GM12878 (cell line): Measurements from ENCODE around the gene FAM117B. TPM values are rescaled to one million over a fixed set of nuclear protein-coding genes. Genes with fewer than 3 reads are reported as not detected.

Experiments
- ATAC-seq: fragments of 200-7000 bp; cut with Tn5 transposase; 3 replicates; pipeline ENCODE4 v1.9.1; 2020; ENCODE audit warnings: mild to moderate bottlenecking, moderate library complexity
- BruUV-seq: library from RNA; stranded (reverse); fragments of 400-500 nt; replicated peaks from 2 replicates; lab custom pipeline; 2021; lab: Mats Ljungman, UMichigan
- CTCF ChIA-PET: fragments of 300-600 bp; sonication (Branson Sonifier 250); formaldehyde crosslinking; extraction: SDS; loops from one replicate; lab custom pipeline; 2021; ENCODE audit warnings: inconsistent platforms; lab: Yijun Ruan, JAX
- POLR2A ChIA-PET: fragments of 350-600 bp; formaldehyde crosslinking; extraction: SDS; loops from one replicate; lab custom pipeline; 2021; ENCODE audit warnings: inconsistent platforms; lab: Charles Lee
- RAD21 ChIA-PET: fragments of 300-600 bp; sonication (Branson Sonifier 250); formaldehyde crosslinking; loops from one replicate; lab custom pipeline; 2023; ENCODE audit warnings: antibody characterized with exemption; ENCODE audit not compliant: unreplicated experiment; lab: Charles Lee
- SMC1A ChIA-PET: fragments of 300-600 bp; sonication (Branson Sonifier 250); formaldehyde crosslinking; loops from one replicate; lab custom pipeline; 2023; ENCODE audit not compliant: unreplicated experiment, uncharacterized antibody; lab: Charles Lee
- DNase-seq: peaks from one replicate; pipeline ENCODE4 v3.0.0-alpha.2; 2011; ENCODE audit warnings: low read depth, low spot score
- FAIRE-seq: peaks from 3 replicates; lab custom pipeline; 2011; peaks lifted over from hg19 to GRCh38; lab: Jason Lieb, UNC
- H2AFZ ChIP-seq: 2 replicates; pipeline ENCODE4 v1.6.0; 2011; ENCODE audit warnings: low read depth, low read length, control low read depth; ENCODE audit not compliant: control insufficient read depth
- H3K27ac ChIP-seq: 2 replicates; pipeline ENCODE4 v1.5.1; 2011; ENCODE audit warnings: control low read depth; ENCODE audit not compliant: control insufficient read depth, insufficient read depth
- H3K27me3 ChIP-seq, 2 experiments: replicated peaks in 1 of 2; 2 replicates each; pipeline versions ENCODE4 v1.6.0 to v1.6.1; 2011; ENCODE audit warnings: low read length in 1 of 2; ENCODE audit not compliant: control insufficient read depth in 2 of 2, insufficient read depth in 2 of 2
- H3K36me3 ChIP-seq, 2 experiments: 2 replicates each; pipeline ENCODE4 v1.5.1; 2011; ENCODE audit warnings: low read length in 1 of 2; ENCODE audit not compliant: control insufficient read depth in 2 of 2, insufficient read depth in 2 of 2
- H3K4me1 ChIP-seq: 2 replicates; pipeline ENCODE4 v1.6.1; 2011; ENCODE audit warnings: mild to moderate bottlenecking, low read length, moderate library complexity, mixed read lengths; ENCODE audit not compliant: control insufficient read depth, insufficient read depth
- H3K4me2 ChIP-seq: 2 replicates; pipeline ENCODE4 v1.6.0; 2011; ENCODE audit warnings: control low read depth; ENCODE audit not compliant: control insufficient read depth, insufficient read depth
- H3K4me3 ChIP-seq: fragments of 200-600 bp; sonication (generic); 2 replicates; pipeline ENCODE4 v1.5.1; 2016
- H3K79me2 ChIP-seq: 2 replicates; pipeline ENCODE4 v1.6.0; 2011; ENCODE audit warnings: low read length; ENCODE audit not compliant: control insufficient read depth, insufficient read depth
- H3K9ac ChIP-seq: 2 replicates; pipeline ENCODE4 v1.8.0; 2011; ENCODE audit warnings: low read length, control low read depth, mixed read lengths; ENCODE audit not compliant: control insufficient read depth, insufficient read depth
- H3K9me3 ChIP-seq: replicated peaks from 3 replicates; pipeline ENCODE4 v1.5.1; 2011; ENCODE audit warnings: mild to moderate bottlenecking, low read length; ENCODE audit not compliant: control insufficient read depth, insufficient read depth
- H4K20me1 ChIP-seq: 2 replicates; pipeline ENCODE4 v1.6.0; 2011; ENCODE audit not compliant: control insufficient read depth, insufficient read depth
- CUX1 ChIP-seq: IDR thresholded peaks from 2 replicates; pipeline ENCODE4 v1.6.1; 2012; ENCODE audit warnings: improper control_type of control experiment, low read depth, low read length; ENCODE audit not compliant: insufficient replicate concordance
- MAX ChIP-seq: IDR thresholded peaks from 2 replicates; pipeline ENCODE4 v1.6.1; 2012; ENCODE audit warnings: low read depth, low read length, improper control_type of control experiment
- MTA2 ChIP-seq: fragments of 450-650 bp; IDR thresholded peaks from 2 replicates; pipeline ENCODE4 v1.6.1; 2016; ENCODE audit warnings: low read depth, mild to moderate bottlenecking, moderate library complexity
- MYC ChIP-seq: IDR thresholded peaks from 2 replicates; pipeline ENCODE4 v1.6.1; 2011; ENCODE audit warnings: mild to moderate bottlenecking, low read length, moderate library complexity, inconsistent platforms; ENCODE audit not compliant: insufficient read depth, insufficient replicate concordance, insufficient read length, severe bottlenecking
- PAX5 ChIP-seq: IDR thresholded peaks from 2 replicates; pipeline ENCODE4 v1.6.1; 2011; ENCODE audit warnings: low read depth, low read length, borderline replicate concordance
- POLR2A ChIP-seq: IDR thresholded peaks from 2 replicates; pipeline ENCODE4 v1.6.1; 2011; ENCODE audit warnings: low read depth, mild to moderate bottlenecking, low read length
- STAT1 ChIP-seq: fragments of 450-650 bp; conservative IDR thresholded peaks from 2 replicates; pipeline ENCODE4 v1.6.1; 2014; ENCODE audit warnings: antibody characterized with exemption, mild to moderate bottlenecking
- TBL1XR1 ChIP-seq: IDR thresholded peaks from 2 replicates; pipeline ENCODE4 v1.6.1; 2012; ENCODE audit warnings: low read depth, low read length, improper control_type of control experiment
- WGBS: methylation state at CpG from one replicate; pipeline ENCODE4 v1.1.6; 2016; ENCODE audit warnings: low lambda C conversion rate; ENCODE audit not compliant: insufficient replicate concordance, insufficient coverage; ENCODE audit errors: missing lambda C conversion rate; 5-methylcytosine and 5-hydroxymethylcytosine counted together
- in situ Hi-C: fragments of 300-500 bp; cut with MboI; formaldehyde crosslinking; loops from 9 replicates; pipeline ENCODE4 v1.14.3; 2018; ENCODE audit warnings: mixed read lengths
- intact Hi-C: fragments of 100-400 bp; cut with micrococcal nuclease; formaldehyde crosslinking; loops from one replicate; pipeline ENCODE4 v1.14.2; 2022; ENCODE audit not compliant: unreplicated experiment
- polyA plus RNA-seq, 11 experiments: library from polyadenylated mRNA; depleted of rRNA in 4 of 11; unstranded in 6 of 11; stranded (reverse) in 5 of 11; fragments of >200 nt; fragmentation: Nextera tagmentation in 4 of 11; fragmentation: Illumina TruSeq in 1 of 11; extraction: Ambion mirVana in 4 of 11; extraction: Trizol in 1 of 11; gene quantifications; 1 replicate in 1 of 11; 2 replicates in 10 of 11; pipeline versions ENCODE4 v1.2.1 to v1.2.3, GENCODE V29; 2011 to 2016; ENCODE audit warnings: inconsistent platforms in 2 of 11, missing spikeins in 2 of 11, low read depth in 1 of 11
- total RNA-seq, 4 experiments: library from RNA; depleted of rRNA in 3 of 4; stranded (reverse); fragments of >200 nt in 3 of 4; fragmentation: Illumina TruSeq in 1 of 4; extraction: Trizol in 1 of 4; gene quantifications; 2 replicates each; pipeline versions ENCODE4 v1.2.1 to v1.2.3, GENCODE V29; 2013 to 2021
- TF ChIP-seq, protein P1 (sequence below): IDR thresholded peaks from 2 replicates; pipeline ENCODE4 v1.6.1; 2011; ENCODE audit warnings: low read depth, mild to moderate bottlenecking, low read length, moderate library complexity, borderline replicate concordance; ENCODE audit errors: extremely low read depth

FAM117B gene
- total and polyA plus RNA-seq, 10 of the 15 experiments (the other 5 are each of a cell fraction or from before 2014, with no cell fraction given), result 1.6 to 7.6 (median 4.2) TPM

DNA sequence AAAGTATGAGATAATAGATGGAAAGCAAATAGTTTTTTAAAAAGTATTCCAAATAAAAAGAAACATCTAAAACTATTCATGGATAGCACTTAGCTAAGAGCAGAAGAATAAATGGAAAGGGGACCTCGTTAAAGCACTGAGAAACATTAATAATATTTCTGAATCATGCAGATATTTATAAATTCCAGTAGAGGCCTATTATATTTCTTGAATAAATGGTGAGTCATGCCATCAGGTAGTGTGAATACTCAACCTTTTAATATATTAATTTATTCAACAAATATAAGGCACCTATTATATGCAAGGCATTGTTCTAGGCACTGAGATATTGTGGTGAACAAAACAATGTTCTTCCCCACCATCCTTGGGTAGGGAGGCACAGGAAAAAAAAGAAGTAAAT lies 183.0 kb downstream of the FAM117B start:
- no peak for DNase-seq
- BruUV-seq, result no TSS peak
- no peak overlapping the region for H3K4me2 ChIP-seq
- no peak for ATAC-seq
- CTCF ChIA-PET, result no interaction called here
- RAD21 ChIA-PET, result interaction anchor here (0.5 kb wide), 1 partner anchor 359 kb away, joined by 4 read pairs; no protein-coding TSS in a partner anchor
- H3K27me3 ChIP-seq, result no peaks in the 10 kb centered on the region
- FAIRE-seq, result no peak
- no peaks in the 10 kb centered on the region for H3K79me2 ChIP-seq
- SMC1A ChIA-PET, result interaction anchor here (3.2 kb wide), 1 partner anchor 8 kb away, joined by 8 read pairs; no protein-coding TSS in a partner anchor
- no peaks in the 10 kb centered on the region for H3K9me3 ChIP-seq
- no peaks in the 10 kb centered on the region for H3K4me1 ChIP-seq
- WGBS, result 93% methylated on average over 1 of the region's 1 CpG
- H4K20me1 ChIP-seq, result no peaks in the 10 kb centered on the region
- H3K36me3 ChIP-seq, result no peaks in the 10 kb centered on the region
- H3K27ac ChIP-seq, result no peak overlapping the region
- H2AFZ ChIP-seq, result no peak overlapping the region
- intact Hi-C loops, result no loop called here
- no peak for TF ChIP-seq MYC
- no peak for TF ChIP-seq POLR2A
- TF ChIP-seq, all 136 proteins: peak for 0
- POLR2A ChIA-PET, result no interaction called here
- in situ Hi-C loops, result no loop called here
- Histone ChIP-seq H3K9ac (no peak overlapping the region), H3K4me3 (no peak overlapping the region)

- ChIA-PET SMC1A (no interaction called here), POLR2A (no interaction called here), RAD21 (no interaction called here), CTCF (no interaction called here)
- BruUV-seq, result no TSS peak
- intact Hi-C loops, result no loop called here
- Histone ChIP-seq H3K27me3 (no peaks in the 10 kb centered on the region), H3K9ac (no peak overlapping the region), H3K4me3 (no peak overlapping the region), H3K27ac (no peak overlapping the region), H3K4me1 (no peaks in the 10 kb centered on the region), H4K20me1 (no peaks in the 10 kb centered on the region), H3K36me3 (no peaks in the 10 kb centered on the region), H3K9me3 (no peaks in the 10 kb centered on the region), H3K4me2 (no peak overlapping the region), H2AFZ (no peak overlapping the region), H3K79me2 (no peaks in the 10 kb centered on the region)
- TF ChIP-seq STAT1, result no peak
- no peak for TF ChIP-seq CUX1
- no peak for TF ChIP-seq PAX5
- TF ChIP-seq MAX, result no peak
- TF ChIP-seq MTA2, result no peak
- TF ChIP-seq, protein P1, sequence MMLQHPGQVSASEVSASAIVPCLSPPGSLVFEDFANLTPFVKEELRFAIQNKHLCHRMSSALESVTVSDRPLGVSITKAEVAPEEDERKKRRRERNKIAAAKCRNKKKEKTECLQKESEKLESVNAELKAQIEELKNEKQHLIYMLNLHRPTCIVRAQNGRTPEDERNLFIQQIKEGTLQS, result no peak
- TF ChIP-seq TBL1XR1, result no peak
- 91% methylated on average over 3 of the region's 3 CpGs for WGBS
- in situ Hi-C loops, result no loop called here
- no peak for ATAC-seq
- FAIRE-seq, result no peak
- DNase-seq, result no peak
Measured at GRCh38 chr2:202818321-202818720, 183.6 kb downstream of the FAM117B start.
